ENCODE measurements around the gene PIP5K1B.

DNA sequence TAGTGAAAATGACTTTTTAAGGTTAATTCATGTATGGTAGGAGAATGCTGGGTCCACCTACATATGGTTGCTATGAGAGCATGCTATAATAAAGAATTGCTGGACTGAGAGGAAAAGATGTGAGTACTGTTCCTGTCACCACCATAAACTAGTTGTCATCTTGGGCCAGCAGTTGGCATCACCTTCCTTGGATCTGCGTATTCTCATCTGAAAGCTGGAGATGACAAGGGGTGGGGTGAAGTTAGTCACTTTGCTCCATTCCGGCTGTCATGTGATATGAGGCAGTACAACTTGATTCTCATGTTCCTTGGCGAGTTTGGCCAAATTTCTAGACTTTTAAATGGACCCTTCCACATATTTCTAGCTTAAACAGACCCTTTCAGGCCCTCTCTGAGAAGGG is 33.3 kb downstream of the PIP5K1B start:
- TF ChIP-seq CTCF (conservative IDR thresholded peaks at IDR 0.05; ENCODE audit: low read depth in 2 of 2) (no peak), REST (IDR thresholded peaks at IDR 0.05; ENCODE audit: unreplicated experiment) (no peak), EZH2phosphoT487 (IDR thresholded peaks at IDR 0.05; ENCODE audit: unreplicated experiment) (no peak), EZH2 (IDR thresholded peaks at IDR 0.05; ENCODE audit: low read depth, unreplicated experiment) (no peak), POLR2AphosphoS5 (IDR thresholded peaks at IDR 0.05; ENCODE audit: low read depth) (no peak), CREB1 (CRISPR knock-in tag; IDR thresholded peaks at IDR 0.05; ENCODE audit: low read depth) (no peak)

Measured in GM23338 (cell line).